Parathyroid adenoma (tissue), 2 donors: ENCODE data around the gene LZTS3.

Source experiments
- H2AFZ ChIP-seq: fragments of 300-600 bp; sonication (generic); one replicate; pipeline ENCODE4 v1.7.0; 2017; ENCODE audit warnings: antibody characterized with exemption, mild to moderate bottlenecking
- H3K27ac ChIP-seq: fragments of 300-600 bp; sonication (generic); one replicate; pipeline ENCODE4 v1.7.0; 2017
- H3K27me3 ChIP-seq: fragments of 300-600 bp; sonication (generic); one replicate; pipeline ENCODE4 v1.7.0; 2017; ENCODE audit warnings: low read length; ENCODE audit not compliant: control insufficient read depth, insufficient read depth
- H3K36me3 ChIP-seq: fragments of 300-600 bp; sonication (generic); one replicate; pipeline ENCODE4 v1.7.0; 2017; ENCODE audit warnings: low read length; ENCODE audit not compliant: control insufficient read depth, insufficient read depth
- H3K4me1 ChIP-seq: fragments of 300-600 bp; sonication (generic); one replicate; pipeline ENCODE4 v1.7.0; 2017; ENCODE audit warnings: control low read depth
- H3K4me2 ChIP-seq: fragments of 300-600 bp; sonication (generic); one replicate; pipeline ENCODE4 v1.7.0; 2017; ENCODE audit warnings: low read length
- H3K4me3 ChIP-seq: fragments of 300-600 bp; sonication (generic); one replicate; pipeline ENCODE4 v1.7.0; 2017; ENCODE audit warnings: low read depth, low read length
- H3K79me2 ChIP-seq: fragments of 300-600 bp; sonication (generic); one replicate; pipeline ENCODE4 v1.7.0; 2017; ENCODE audit warnings: control low read depth
- H3K9ac ChIP-seq: fragments of 300-600 bp; sonication (generic); one replicate; pipeline ENCODE4 v1.7.0; 2017; ENCODE audit warnings: mild to moderate bottlenecking
- H3K9me3 ChIP-seq: fragments of 300-600 bp; sonication (generic); one replicate; pipeline ENCODE4 v1.7.0; 2017; ENCODE audit warnings: low read length; ENCODE audit not compliant: control insufficient read depth
- TF ChIP-seq, protein P1 (sequence below): fragments of 300-600 bp; sonication (generic); IDR thresholded peaks from one replicate; pipeline ENCODE4 v1.7.0; 2017; ENCODE audit warnings: antibody characterized with exemption, mild to moderate bottlenecking
- donor health status: primary hyperparathyroidism.

Gene LZTS3

DNA sequence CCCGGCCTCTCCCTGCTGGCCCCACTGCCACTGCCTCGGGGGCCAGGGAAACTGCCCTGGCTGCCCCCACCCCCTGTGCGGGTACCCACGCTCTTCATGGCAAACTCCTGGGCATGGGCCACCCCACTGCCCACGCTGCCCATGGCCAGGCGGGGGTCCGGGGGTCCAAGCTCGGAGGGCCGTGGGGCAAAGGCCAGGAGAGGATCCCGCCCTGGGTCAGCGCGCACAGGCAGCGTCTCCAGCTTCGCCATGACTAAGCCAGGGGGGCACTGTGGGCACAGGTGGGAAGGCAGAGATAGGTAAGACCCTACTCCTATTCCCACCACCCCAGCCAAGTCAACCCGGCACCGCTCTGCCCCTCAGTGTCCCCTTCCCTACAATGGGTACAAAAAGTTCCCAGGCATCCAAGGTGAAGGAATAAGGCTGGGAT lies 6.4 kb downstream of the LZTS3 start:
- H3K4me3 ChIP-seq, result no peak overlapping the region
- H3K27ac ChIP-seq, result no peak overlapping the region
- no peak overlapping the region for H3K9ac ChIP-seq
- no peak overlapping the region for H3K4me2 ChIP-seq
- H3K4me1 ChIP-seq, result peaks cover 16% of the 10 kb centered on the region
- H2AFZ ChIP-seq, result no peak overlapping the region
- H3K9me3 ChIP-seq, result no peaks in the 10 kb centered on the region
- H3K79me2 ChIP-seq, result no peaks in the 10 kb centered on the region
- TF ChIP-seq, protein P1, sequence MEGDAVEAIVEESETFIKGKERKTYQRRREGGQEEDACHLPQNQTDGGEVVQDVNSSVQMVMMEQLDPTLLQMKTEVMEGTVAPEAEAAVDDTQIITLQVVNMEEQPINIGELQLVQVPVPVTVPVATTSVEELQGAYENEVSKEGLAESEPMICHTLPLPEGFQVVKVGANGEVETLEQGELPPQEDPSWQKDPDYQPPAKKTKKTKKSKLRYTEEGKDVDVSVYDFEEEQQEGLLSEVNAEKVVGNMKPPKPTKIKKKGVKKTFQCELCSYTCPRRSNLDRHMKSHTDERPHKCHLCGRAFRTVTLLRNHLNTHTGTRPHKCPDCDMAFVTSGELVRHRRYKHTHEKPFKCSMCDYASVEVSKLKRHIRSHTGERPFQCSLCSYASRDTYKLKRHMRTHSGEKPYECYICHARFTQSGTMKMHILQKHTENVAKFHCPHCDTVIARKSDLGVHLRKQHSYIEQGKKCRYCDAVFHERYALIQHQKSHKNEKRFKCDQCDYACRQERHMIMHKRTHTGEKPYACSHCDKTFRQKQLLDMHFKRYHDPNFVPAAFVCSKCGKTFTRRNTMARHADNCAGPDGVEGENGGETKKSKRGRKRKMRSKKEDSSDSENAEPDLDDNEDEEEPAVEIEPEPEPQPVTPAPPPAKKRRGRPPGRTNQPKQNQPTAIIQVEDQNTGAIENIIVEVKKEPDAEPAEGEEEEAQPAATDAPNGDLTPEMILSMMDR, result no peak
- no peaks in the 10 kb centered on the region for H3K27me3 ChIP-seq
- H3K36me3 ChIP-seq, result no peaks in the 10 kb centered on the region

DNA sequence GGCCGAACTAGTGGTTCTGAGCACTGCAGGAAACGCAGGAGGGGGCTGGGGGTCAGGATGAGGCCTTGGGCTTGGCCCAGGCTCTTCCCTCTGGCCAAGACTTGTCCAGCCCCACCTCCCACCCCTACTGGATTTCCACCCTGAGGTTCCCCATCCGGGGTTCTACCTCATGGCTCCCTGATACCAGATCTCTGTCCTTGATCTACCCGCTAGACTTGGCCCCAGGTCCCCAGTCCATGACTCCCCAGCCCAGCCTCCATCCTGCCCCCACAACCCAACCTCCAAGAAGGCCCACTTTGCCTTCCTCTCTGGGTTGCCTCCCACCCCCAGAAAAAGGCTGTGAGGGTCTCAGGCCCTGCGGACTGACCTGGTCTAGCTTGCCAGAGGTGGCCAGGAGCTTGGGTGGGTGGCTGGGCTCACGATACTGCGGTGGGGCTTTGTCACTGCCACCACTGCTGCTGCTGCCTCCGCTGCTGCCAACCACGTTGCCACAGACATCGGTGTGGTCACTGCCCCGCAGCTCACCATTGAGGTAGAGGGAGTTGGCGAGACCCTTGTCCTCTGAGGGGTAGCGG lies 6.9 kb downstream of the LZTS3 start:
- Histone ChIP-seq H3K79me2 (no peaks in the 10 kb centered on the region), H3K4me1 (peaks cover 16% of the 10 kb centered on the region), H3K27ac (no peak overlapping the region), H3K27me3 (no peaks in the 10 kb centered on the region), H3K9me3 (no peaks in the 10 kb centered on the region), H2AFZ (no peak overlapping the region), H3K36me3 (no peaks in the 10 kb centered on the region), H3K9ac (no peak overlapping the region), H3K4me2 (no peak overlapping the region), H3K4me3 (no peak overlapping the region)
- TF ChIP-seq, protein P1, result no peak

- Histone ChIP-seq H2AFZ (no peak overlapping the region), H3K27me3 (no peaks in the 10 kb centered on the region), H3K9me3 (no peaks in the 10 kb centered on the region), H3K4me3 (no peak overlapping the region), H3K4me1 (peaks cover 16% of the 10 kb centered on the region), H3K36me3 (no peaks in the 10 kb centered on the region), H3K79me2 (no peaks in the 10 kb centered on the region), H3K27ac (no peak overlapping the region), H3K9ac (no peak overlapping the region), H3K4me2 (no peak overlapping the region)
- TF ChIP-seq, protein P1, result no peak
Measured at GRCh38 chr20:3165473-3166337, 7.6 kb downstream of the LZTS3 start.

DNA sequence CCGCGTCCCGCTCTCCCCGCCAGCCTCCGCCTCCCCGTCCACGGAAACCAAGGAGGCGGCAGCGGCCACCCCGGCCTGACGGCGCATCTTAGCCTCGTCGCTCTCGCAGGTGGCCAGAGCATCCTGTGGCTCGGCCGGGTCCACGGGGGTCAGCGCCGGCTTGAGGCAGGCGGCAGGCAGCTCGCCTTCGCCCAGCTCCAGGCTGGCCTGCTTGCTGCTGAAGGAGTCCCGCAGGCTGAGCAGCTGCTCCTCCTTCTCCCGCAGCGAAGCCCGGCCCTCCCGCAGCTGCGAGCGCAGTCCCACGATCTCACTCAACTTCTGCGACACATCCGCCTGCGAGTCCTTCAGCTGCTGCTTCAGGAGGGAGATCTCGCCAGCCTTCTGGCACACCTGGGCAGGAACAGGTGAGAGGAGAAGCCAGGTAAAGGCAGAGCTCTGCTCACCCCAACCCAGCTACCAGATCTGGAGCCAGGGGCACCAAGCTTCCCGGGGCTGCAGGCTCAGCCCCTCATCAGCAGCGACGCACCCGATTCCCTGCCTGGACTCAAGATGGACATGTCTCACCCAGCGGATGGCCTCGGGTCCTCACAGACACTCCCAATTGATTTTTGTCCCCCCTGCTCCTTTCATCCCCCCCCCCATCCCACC lies 8.5 kb downstream of the LZTS3 start:
- no peak overlapping the region for H3K4me2 ChIP-seq
- no peaks in the 10 kb centered on the region for H3K79me2 ChIP-seq
- H3K36me3 ChIP-seq, result no peaks in the 10 kb centered on the region
- TF ChIP-seq, protein P1, result no peak
- H3K9ac ChIP-seq, result no peak overlapping the region
- no peak overlapping the region for H3K4me3 ChIP-seq
- peaks cover 16% of the 10 kb centered on the region for H3K4me1 ChIP-seq
- H3K27me3 ChIP-seq, result no peaks in the 10 kb centered on the region
- no peaks in the 10 kb centered on the region for H3K9me3 ChIP-seq
- H3K27ac ChIP-seq, result no peak overlapping the region
- H2AFZ ChIP-seq, result no peak overlapping the region
